22Rv1 (cell line): ENCODE results near the gene TOP1.

Source experiments
- CTCF ChIP-seq: fragments of 450-650 bp; IDR thresholded peaks from 2 replicates; pipeline ENCODE4 v1.5.1; 2017; ENCODE audit warnings: mild to moderate bottlenecking
- ZFX ChIP-seq: fragments of 450-650 bp; IDR thresholded peaks from 2 replicates; pipeline ENCODE4 v1.6.1; 2017; ENCODE audit warnings: antibody characterized with exemption, borderline replicate concordance

- TF ChIP-seq CTCF, result no peak
- no peak for TF ChIP-seq ZFX
Measured at GRCh38 chr20:41116282-41116956, 87.8 kb downstream of the TOP1 start.
